Measurements from ENCODE around the gene RPS8. TPM values are rescaled to one million over a fixed set of nuclear protein-coding genes. Genes with fewer than 3 reads are reported as not detected.
A peak's percentile ranks its signal among the peaks of the same experiment; 100 is the strongest.
"Not testable (repeated sequence)": the region's sequence is repeated elsewhere in the genome, so short reads cannot be mapped to it uniquely, and the experiment has no call there.

Gene RPS8
- total RNA-seq, 1 donor from 2014 or later: 2,620 TPM

- Mint-ChIP-seq H3K36me3 (peaks cover 7% of the 10 kb centered on the region), H3K4me1 (ENCODE audit: unreplicated experiment) (peaks cover 39% of the 10 kb centered on the region), H3K27ac (no peak overlapping the region), H3K27me3 (no peaks in the 10 kb centered on the region), H3K4me3 (peak overlapping the region; percentile 81), H3K9me3 (peaks cover 5% of the 10 kb centered on the region)
- no peak for TF ChIP-seq CTCF (conservative IDR thresholded peaks at IDR 0.05)
- DNase-seq (ENCODE audit: extremely low spot score, unreplicated experiment): no peak
Observed at GRCh38 chr1:44812822-44813543, 37.6 kb downstream of the RPS8 start.

GRCh38 chr1:44815926-44816325, 40.6 kb downstream of the RPS8 start:
- not testable (repeated sequence) for H3K27me3 Mint-ChIP-seq; H3K27ac Mint-ChIP-seq; DNase-seq (ENCODE audit: extremely low spot score, unreplicated experiment); H3K36me3 Mint-ChIP-seq; H3K9me3 Mint-ChIP-seq
- peak overlapping the region; percentile 78 for H3K4me3 Mint-ChIP-seq
- peaks cover 41% of the 10 kb centered on the region for H3K4me1 Mint-ChIP-seq (ENCODE audit: unreplicated experiment)

DNA sequence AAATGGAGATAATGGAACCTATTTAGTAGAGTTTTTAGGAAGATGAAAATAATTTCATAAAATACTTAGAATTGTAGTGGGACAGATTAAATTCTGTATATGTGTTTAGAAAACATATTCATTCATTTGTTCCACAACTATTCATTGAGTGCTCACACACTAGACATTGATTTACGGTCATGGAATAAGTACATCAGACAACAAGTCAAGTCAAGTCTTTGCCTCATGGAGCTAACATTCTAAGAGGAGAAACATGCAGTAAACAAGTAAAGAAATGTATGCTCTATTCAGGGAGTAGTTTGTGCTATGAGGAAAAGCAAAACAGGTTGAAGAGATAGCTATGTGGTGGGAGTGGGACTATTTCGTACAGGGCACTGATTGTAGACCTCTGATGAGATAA, 42.0 kb downstream of the RPS8 start:
- H3K4me1 Mint-ChIP-seq (ENCODE audit: unreplicated experiment): peaks cover 28% of the 10 kb centered on the region
- H3K27me3 Mint-ChIP-seq: peaks cover 3% of the 10 kb centered on the region
- peaks cover 7% of the 10 kb centered on the region for H3K36me3 Mint-ChIP-seq
- H3K9me3 Mint-ChIP-seq: peaks cover 5% of the 10 kb centered on the region
- no peak for TF ChIP-seq CTCF (conservative IDR thresholded peaks at IDR 0.05)
- DNase-seq (ENCODE audit: extremely low spot score, unreplicated experiment): no peak
- H3K27ac Mint-ChIP-seq: peak overlapping the region; percentile 49
- H3K4me3 Mint-ChIP-seq: peak overlapping the region; percentile 39

- Mint-ChIP-seq H3K36me3 (peaks cover 7% of the 10 kb centered on the region), H3K27me3 (peaks cover 3% of the 10 kb centered on the region), H3K4me1 (ENCODE audit: unreplicated experiment) (peaks cover 27% of the 10 kb centered on the region), H3K27ac (peak overlapping the region; percentile 49), H3K4me3 (peak overlapping the region; percentile 71), H3K9me3 (peaks cover 5% of the 10 kb centered on the region)
- no peak for TF ChIP-seq CTCF (conservative IDR thresholded peaks at IDR 0.05)
- no peak for DNase-seq (ENCODE audit: extremely low spot score, unreplicated experiment)
Observed at GRCh38 chr1:44817771-44818495, 42.6 kb downstream of the RPS8 start.

DNA sequence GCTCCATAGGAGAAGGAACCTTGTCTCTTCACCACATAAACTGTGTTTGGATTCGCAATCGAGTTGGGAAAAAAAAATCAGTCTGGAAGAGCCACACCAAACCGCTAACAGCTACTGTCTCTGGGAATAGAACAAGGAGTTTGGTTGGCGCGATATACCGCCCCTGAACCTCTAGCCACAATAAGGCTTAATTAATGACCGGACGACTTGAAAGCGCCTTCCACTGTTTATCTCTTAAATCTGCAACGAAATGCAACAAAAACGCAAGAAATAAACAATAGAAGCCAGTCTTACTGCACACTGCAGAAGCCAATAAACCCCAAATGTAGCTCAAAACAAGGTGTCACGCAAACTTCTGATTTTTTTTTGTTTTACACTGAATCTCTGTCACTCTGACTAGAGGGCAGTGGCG, 43.9 kb downstream of the RPS8 start:
- Mint-ChIP-seq H3K4me1 (ENCODE audit: unreplicated experiment) (peaks cover 27% of the 10 kb centered on the region), H3K27ac (peak overlapping the region; percentile 100), H3K4me3 (peak overlapping the region; percentile 92), H3K36me3 (peaks cover 7% of the 10 kb centered on the region), H3K27me3 (peaks cover 3% of the 10 kb centered on the region), H3K9me3 (peaks cover 5% of the 10 kb centered on the region)
- no peak for DNase-seq (ENCODE audit: extremely low spot score, unreplicated experiment)
- no peak for TF ChIP-seq CTCF (conservative IDR thresholded peaks at IDR 0.05)
